ENCODE measurements around the gene OR4N5.

DNA sequence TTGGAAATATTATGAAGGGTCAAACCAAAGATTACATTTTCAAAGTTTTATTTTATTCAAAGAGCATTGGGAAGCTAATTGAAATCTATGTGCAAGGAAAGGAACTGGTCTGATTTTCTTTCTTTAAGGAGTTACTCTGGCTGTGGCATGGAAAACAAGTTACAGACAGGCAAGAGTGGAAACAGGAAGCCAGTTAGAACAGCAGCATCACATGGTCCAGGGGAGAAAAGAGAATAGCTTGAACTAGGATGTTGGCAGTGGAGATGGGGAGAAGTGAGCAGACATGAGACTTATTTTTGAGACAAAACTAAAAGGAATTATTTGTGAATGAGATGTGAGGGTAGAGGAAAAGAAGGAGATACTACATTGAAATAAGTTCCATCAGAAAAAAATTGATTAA, 55.5 kb downstream of the OR4N5 start:
- TF ChIP-seq EP300 (IDR thresholded peaks at IDR 0.05) (no peak), POLR2A (IDR thresholded peaks at IDR 0.05; ENCODE audit: low read depth) (no peak), POLR2AphosphoS5 (IDR thresholded peaks at IDR 0.05) (no peak)
- TF ChIP-seq, protein P1, sequence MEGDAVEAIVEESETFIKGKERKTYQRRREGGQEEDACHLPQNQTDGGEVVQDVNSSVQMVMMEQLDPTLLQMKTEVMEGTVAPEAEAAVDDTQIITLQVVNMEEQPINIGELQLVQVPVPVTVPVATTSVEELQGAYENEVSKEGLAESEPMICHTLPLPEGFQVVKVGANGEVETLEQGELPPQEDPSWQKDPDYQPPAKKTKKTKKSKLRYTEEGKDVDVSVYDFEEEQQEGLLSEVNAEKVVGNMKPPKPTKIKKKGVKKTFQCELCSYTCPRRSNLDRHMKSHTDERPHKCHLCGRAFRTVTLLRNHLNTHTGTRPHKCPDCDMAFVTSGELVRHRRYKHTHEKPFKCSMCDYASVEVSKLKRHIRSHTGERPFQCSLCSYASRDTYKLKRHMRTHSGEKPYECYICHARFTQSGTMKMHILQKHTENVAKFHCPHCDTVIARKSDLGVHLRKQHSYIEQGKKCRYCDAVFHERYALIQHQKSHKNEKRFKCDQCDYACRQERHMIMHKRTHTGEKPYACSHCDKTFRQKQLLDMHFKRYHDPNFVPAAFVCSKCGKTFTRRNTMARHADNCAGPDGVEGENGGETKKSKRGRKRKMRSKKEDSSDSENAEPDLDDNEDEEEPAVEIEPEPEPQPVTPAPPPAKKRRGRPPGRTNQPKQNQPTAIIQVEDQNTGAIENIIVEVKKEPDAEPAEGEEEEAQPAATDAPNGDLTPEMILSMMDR (IDR thresholded peaks at IDR 0.05) = no peak

Measured in esophagus muscularis mucosa (tissue), 4 donors.